ENCODE data around the gene PARD3. TPM values are rescaled to one million over a fixed set of nuclear protein-coding genes. Genes with fewer than 3 reads are reported as not detected.

PARD3 gene
- total RNA-seq, 4 donors from 2014 or later = 27.3 to 65.3 (median 55.6) TPM

- Histone ChIP-seq H3K27me3 (no peaks in the 10 kb centered on the region), H3K4me1 (peaks cover 0 to 2% (median 0%) of the 10 kb centered on the region in 4 donors), H3K27ac (no peak overlapping the region), H3K9me3 (no peaks in the 10 kb centered on the region), H3K4me3 (no peak overlapping the region), H3K36me3 (no peaks in the 10 kb centered on the region)
- no peak for DNase-seq
- intact Hi-C loops (cut with DNase I; ENCODE audit: low total_unique reads) (no loop called here), in situ Hi-C loops (cut with MboI; ENCODE audit: low pct_ligation_motif_present in 1 of 4, low pct_unique_long_range_greater_than_20kb in 1 of 4, low sequenced_read_pairs in 3 of 4) (no loop called here)
- TF ChIP-seq EP300 (IDR thresholded peaks at IDR 0.05; ENCODE audit: low read depth) (no peak), POLR2A (IDR thresholded peaks at IDR 0.05) (no peak), POLR2AphosphoS5 (IDR thresholded peaks at IDR 0.05) (no peak)
- TF ChIP-seq, protein P1, sequence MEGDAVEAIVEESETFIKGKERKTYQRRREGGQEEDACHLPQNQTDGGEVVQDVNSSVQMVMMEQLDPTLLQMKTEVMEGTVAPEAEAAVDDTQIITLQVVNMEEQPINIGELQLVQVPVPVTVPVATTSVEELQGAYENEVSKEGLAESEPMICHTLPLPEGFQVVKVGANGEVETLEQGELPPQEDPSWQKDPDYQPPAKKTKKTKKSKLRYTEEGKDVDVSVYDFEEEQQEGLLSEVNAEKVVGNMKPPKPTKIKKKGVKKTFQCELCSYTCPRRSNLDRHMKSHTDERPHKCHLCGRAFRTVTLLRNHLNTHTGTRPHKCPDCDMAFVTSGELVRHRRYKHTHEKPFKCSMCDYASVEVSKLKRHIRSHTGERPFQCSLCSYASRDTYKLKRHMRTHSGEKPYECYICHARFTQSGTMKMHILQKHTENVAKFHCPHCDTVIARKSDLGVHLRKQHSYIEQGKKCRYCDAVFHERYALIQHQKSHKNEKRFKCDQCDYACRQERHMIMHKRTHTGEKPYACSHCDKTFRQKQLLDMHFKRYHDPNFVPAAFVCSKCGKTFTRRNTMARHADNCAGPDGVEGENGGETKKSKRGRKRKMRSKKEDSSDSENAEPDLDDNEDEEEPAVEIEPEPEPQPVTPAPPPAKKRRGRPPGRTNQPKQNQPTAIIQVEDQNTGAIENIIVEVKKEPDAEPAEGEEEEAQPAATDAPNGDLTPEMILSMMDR (IDR thresholded peaks at IDR 0.05) = no peak
- WGBS, 2 donors (ENCODE audit: low coverage in 1 of 2) = 48 to 70% methylated on average over 3 of the region's 3 CpGs
These were observed 207.2 kb downstream of the PARD3 start for GRCh38 chr10:34607894-34608293.

- intact Hi-C loops (cut with DNase I; ENCODE audit: low total_unique reads) (no loop called here), in situ Hi-C loops (cut with MboI; ENCODE audit: low pct_ligation_motif_present in 1 of 4, low pct_unique_long_range_greater_than_20kb in 1 of 4, low sequenced_read_pairs in 3 of 4) (no loop called here)
- H3K9me3 ChIP-seq = no peaks in the 10 kb centered on the region
- no peak overlapping the region for H3K4me3 ChIP-seq
- H3K27ac ChIP-seq = no peak overlapping the region
- DNase-seq = no peak
- H3K27me3 ChIP-seq = no peaks in the 10 kb centered on the region
- TF ChIP-seq POLR2AphosphoS5 (IDR thresholded peaks at IDR 0.05) (no peak), POLR2A (IDR thresholded peaks at IDR 0.05) (no peak), EP300 (IDR thresholded peaks at IDR 0.05; ENCODE audit: low read depth) (no peak)
- TF ChIP-seq, protein P1 (IDR thresholded peaks at IDR 0.05) = no peak
- WGBS, 2 donors (ENCODE audit: low coverage in 1 of 2) = 70 to 77% methylated on average over 4 of the region's 4 CpGs
- no peaks in the 10 kb centered on the region for H3K36me3 ChIP-seq
- H3K4me1 ChIP-seq = peaks cover 0 to 2% (median 0%) of the 10 kb centered on the region in 4 donors
These were observed 208.2 kb downstream of the PARD3 start for GRCh38 chr10:34606890-34607289.

GRCh38 chr10:34602478-34602877 lies 212.6 kb downstream of the PARD3 start:
- no peak for DNase-seq
- no peak overlapping the region for H3K4me3 ChIP-seq
- no peak overlapping the region for H3K27ac ChIP-seq
- in situ Hi-C loops (cut with MboI; ENCODE audit: low pct_ligation_motif_present in 1 of 4, low pct_unique_long_range_greater_than_20kb in 1 of 4, low sequenced_read_pairs in 3 of 4) (no loop called here), intact Hi-C loops (cut with DNase I; ENCODE audit: low total_unique reads) (no loop called here)
- H3K9me3 ChIP-seq = no peaks in the 10 kb centered on the region
- no peaks in the 10 kb centered on the region for H3K36me3 ChIP-seq
- 92 to 95% methylated on average over 3 to 4 of the region's 4 CpGs for WGBS, 2 donors (ENCODE audit: low coverage in 1 of 2)
- H3K4me1 ChIP-seq = peaks cover 0 to 2% (median 0%) of the 10 kb centered on the region in 4 donors
- H3K27me3 ChIP-seq = no peaks in the 10 kb centered on the region
- no peak for TF ChIP-seq POLR2A (IDR thresholded peaks at IDR 0.05)
- no peak for TF ChIP-seq POLR2AphosphoS5 (IDR thresholded peaks at IDR 0.05)
- TF ChIP-seq EP300 (IDR thresholded peaks at IDR 0.05; ENCODE audit: low read depth) = no peak

GRCh38 chr10:34601691-34602090 lies 213.4 kb downstream of the PARD3 start:
- H3K4me1 ChIP-seq = peaks cover 0 to 2% (median 0%) of the 10 kb centered on the region in 4 donors
- no peaks in the 10 kb centered on the region for H3K9me3 ChIP-seq
- WGBS, 2 donors (ENCODE audit: low coverage in 1 of 2) = 83 to 86% methylated on average over 3 to 4 of the region's 4 CpGs
- TF ChIP-seq, protein P1 (IDR thresholded peaks at IDR 0.05) = no peak
- TF ChIP-seq POLR2A (IDR thresholded peaks at IDR 0.05) (no peak), EP300 (IDR thresholded peaks at IDR 0.05; ENCODE audit: low read depth) (no peak), POLR2AphosphoS5 (IDR thresholded peaks at IDR 0.05) (no peak)
- H3K36me3 ChIP-seq = no peaks in the 10 kb centered on the region
- no peaks in the 10 kb centered on the region for H3K27me3 ChIP-seq
- in situ Hi-C loops (cut with MboI; ENCODE audit: low pct_ligation_motif_present in 1 of 4, low pct_unique_long_range_greater_than_20kb in 1 of 4, low sequenced_read_pairs in 3 of 4) = no loop called here
- DNase-seq = no peak
- intact Hi-C loops (cut with DNase I; ENCODE audit: low total_unique reads) = no loop called here
- H3K4me3 ChIP-seq = no peak overlapping the region
- no peak overlapping the region for H3K27ac ChIP-seq
